GM18511 (cell line): Measurements from ENCODE around the gene FAM120A.

Source experiments
- ATAC-seq: cut with Tn5 transposase; IDR thresholded peaks from one replicate; pipeline ENCODE4 v1.9.1; 2021; ENCODE audit warnings: mild to moderate bottlenecking, moderate library complexity; ENCODE audit not compliant: unreplicated experiment

The FAM120A gene

DNA sequence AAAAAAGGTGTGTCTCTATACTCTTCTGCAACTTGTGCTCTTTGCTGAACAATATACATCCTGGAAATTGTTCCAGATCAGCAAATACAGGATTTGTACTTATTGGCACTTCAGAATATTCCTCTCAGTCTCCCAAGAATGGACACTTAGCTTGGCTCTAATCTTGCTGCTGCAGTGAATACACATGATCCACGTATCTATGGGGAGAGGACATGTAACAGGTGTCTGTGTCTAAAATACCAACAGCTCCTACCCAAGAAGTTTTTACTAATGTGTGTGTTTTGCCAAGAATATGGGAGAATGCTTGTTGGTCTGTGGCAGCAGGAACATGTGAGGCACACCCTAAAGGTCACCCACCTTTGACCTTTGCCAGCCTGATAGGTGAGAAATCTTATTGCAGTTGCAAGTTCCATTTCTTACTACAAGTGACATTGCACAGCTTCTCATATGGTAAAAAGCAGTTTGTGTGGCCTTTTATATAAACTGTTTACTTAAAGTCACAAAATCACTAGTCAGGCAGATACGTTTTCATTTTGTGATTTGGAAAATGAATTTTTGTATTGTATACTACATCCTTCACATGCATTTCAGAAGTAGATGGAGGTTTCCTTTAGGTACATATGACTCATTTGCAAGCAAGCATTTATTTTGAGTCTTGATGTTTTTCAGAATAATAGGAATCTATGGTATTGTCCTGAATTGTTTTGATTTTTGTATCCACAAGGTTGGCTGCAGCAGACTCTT lies 160.7 kb downstream of the FAM120A start:
- ATAC-seq: no peak

DNA sequence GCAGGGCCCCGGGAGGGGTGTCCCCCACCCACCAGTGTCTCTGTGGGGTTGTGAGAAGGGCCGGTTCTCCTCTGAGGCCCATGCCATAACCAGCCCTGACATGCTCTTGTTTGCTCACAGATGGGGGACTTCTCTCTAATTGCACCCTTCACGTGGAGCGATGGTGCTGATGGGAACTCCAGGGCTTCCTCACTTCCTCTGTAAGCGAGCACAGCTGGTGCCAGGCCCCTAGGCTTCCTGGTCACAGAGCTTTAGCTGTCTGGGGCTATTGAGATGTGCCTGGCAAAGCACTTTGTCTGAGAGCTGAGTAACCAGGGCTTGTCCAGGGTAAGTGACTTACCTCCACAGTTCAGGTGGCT lies 161.3 kb downstream of the FAM120A start:
- peak; percentile 68 for ATAC-seq

DNA sequence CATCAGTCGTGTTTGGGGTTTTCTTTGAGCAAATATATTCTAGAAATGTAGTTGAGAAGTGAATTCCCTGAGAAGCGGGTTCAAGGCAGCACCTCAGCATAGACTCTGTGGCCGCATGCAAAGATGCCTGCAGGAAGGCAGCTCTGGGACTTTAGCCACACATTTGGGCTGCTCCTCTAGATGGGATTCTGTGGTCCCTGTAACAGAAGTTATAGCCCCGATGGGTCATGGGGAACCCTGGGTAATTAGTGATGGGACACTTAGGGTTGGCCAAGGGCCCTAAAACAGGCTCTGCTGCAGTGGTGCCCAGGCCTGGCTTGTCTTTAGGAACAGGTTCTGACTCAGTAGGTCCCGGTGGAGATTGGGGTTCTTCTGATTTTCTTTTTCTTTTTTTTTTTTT lies 161.7 kb downstream of the FAM120A start:
- no peak for ATAC-seq

DNA sequence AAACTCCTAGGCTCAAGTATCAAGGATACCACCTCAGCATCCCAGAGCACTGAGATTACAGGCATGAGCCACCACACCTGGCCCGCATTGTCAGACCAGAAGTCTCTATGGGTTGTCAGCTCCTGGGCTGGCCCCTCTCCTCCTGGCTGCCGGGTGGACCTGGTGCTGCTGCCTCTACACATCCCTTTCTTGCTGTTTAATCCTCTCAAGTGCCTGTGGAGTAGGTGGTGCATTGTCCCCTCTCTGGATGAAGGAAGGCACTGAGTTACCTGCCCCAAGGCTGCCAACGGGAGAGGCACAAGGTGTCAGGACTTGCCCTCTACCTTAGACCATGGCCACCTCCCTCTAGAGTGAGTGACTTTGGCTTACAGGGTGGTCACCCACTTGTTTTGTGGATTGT lies 162.3 kb downstream of the FAM120A start:
- no peak for ATAC-seq

DNA sequence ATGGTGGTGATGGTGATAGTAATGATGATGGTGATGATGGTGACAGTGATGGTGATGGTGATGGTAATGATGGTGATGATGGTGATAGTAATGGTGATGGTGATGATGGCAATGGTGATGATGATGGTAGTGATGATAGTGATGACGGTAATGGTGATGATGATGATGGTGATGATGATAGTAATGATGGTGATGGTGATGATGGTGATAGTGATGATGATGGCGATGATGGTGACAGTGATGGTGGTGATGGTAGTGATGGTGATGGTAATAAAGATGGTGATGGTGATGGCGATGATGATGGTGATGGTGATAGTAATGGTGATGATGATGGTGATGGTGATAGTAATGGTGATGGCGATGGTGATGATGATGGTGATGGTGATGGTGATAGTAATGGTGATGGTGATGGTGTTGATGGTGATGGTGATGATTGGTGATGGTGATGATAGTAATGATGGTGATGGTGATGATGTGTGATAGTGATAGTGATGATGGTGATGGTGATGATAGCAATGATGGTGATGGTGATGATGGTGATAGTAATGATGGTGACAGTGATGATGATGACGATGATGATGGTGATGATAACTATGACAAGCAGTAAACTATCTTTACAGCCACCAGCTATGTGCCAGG lies 163.5 kb downstream of the FAM120A start:
- ATAC-seq: no peak
